ENCODE results near the gene GLUL. TPM values are rescaled to one million over a fixed set of nuclear protein-coding genes. Genes with fewer than 3 reads are reported as not detected.
A peak's percentile ranks its signal among the peaks of the same experiment; 100 is the strongest.

Gene GLUL
- 100 to 1,000 TPM in 1 of 2 donors, 10 to 100 TPM in 1; 85.5 to 136 TPM for total RNA-seq

- H3K27me3 Mint-ChIP-seq = no peaks in the 10 kb centered on the region
- peak within 1 kb of the TSS; percentile 99 for H3K4me3 Mint-ChIP-seq
- ATAC-seq (peak; percentile 90 to 92), DNase-seq (ENCODE audit: low spot score) (peak; percentile 86)
- H3K27ac Mint-ChIP-seq = peak within 1 kb of the TSS; percentile 89 to 94
- peaks cover 14% of the 10 kb centered on the region for H3K36me3 Mint-ChIP-seq
- H3K4me1 Mint-ChIP-seq (ENCODE audit: low read depth in 2 of 2) = peaks cover 25 to 28% of the 10 kb centered on the region in 2 donors
- no peaks in the 10 kb centered on the region for H3K9me3 Mint-ChIP-seq
Observed at GRCh38 chr1:182391362-182392049, at the start of gene GLUL. Gene GLUL (minus strand): TSS chr1:182391790. CDS start chr1:182388737, 3,053 bp downstream.

GRCh38 chr1:182438326-182438725 is 46.7 kb upstream of the GLUL start:
- H3K9me3 Mint-ChIP-seq = no peaks in the 10 kb centered on the region
- H3K36me3 Mint-ChIP-seq = no peaks in the 10 kb centered on the region
- ATAC-seq = no peak
- H3K4me3 Mint-ChIP-seq = no peak overlapping the region
- no peaks in the 10 kb centered on the region for H3K4me1 Mint-ChIP-seq (ENCODE audit: low read depth in 2 of 2)
- no peak for DNase-seq (ENCODE audit: low spot score)
- no peak overlapping the region for H3K27ac Mint-ChIP-seq
- peaks cover 0 to 7% of the 10 kb centered on the region in 2 donors for H3K27me3 Mint-ChIP-seq

GRCh38 chr1:182433580-182433979 is 42.0 kb upstream of the GLUL start:
- DNase-seq (ENCODE audit: low spot score) (no peak), ATAC-seq (no peak)
- H3K4me3 Mint-ChIP-seq = no peak overlapping the region
- H3K9me3 Mint-ChIP-seq = no peaks in the 10 kb centered on the region
- peaks cover 0 to 7% of the 10 kb centered on the region in 2 donors for H3K27me3 Mint-ChIP-seq
- H3K27ac Mint-ChIP-seq = no peak overlapping the region
- peaks cover 11 to 14% of the 10 kb centered on the region in 2 donors for H3K4me1 Mint-ChIP-seq (ENCODE audit: low read depth in 2 of 2)
- H3K36me3 Mint-ChIP-seq = no peaks in the 10 kb centered on the region

- H3K27ac Mint-ChIP-seq = no peak overlapping the region
- H3K4me3 Mint-ChIP-seq = no peak overlapping the region
- no peaks in the 10 kb centered on the region for H3K36me3 Mint-ChIP-seq
- H3K27me3 Mint-ChIP-seq = peaks cover 0 to 3% of the 10 kb centered on the region in 2 donors
- DNase-seq (ENCODE audit: low spot score) (no peak), ATAC-seq (no peak)
- H3K4me1 Mint-ChIP-seq (ENCODE audit: low read depth in 2 of 2) = peaks cover 11 to 29% of the 10 kb centered on the region in 2 donors
- H3K9me3 Mint-ChIP-seq = no peaks in the 10 kb centered on the region
Observed at GRCh38 chr1:182431278-182431677, 39.7 kb upstream of the GLUL start.

GRCh38 chr1:182430263-182431068 is 38.9 kb upstream of the GLUL start:
- Mint-ChIP-seq H3K36me3 (no peaks in the 10 kb centered on the region), H3K4me1 (ENCODE audit: low read depth in 2 of 2) (peaks cover 11 to 33% of the 10 kb centered on the region in 2 donors), H3K27ac (peak overlapping the region; percentile 34 to 64), H3K27me3 (peaks cover 0 to 3% of the 10 kb centered on the region in 2 donors), H3K9me3 (no peaks in the 10 kb centered on the region), H3K4me3 (peak overlapping the region; percentile 61)
- no peak for DNase-seq (ENCODE audit: low spot score)
- ATAC-seq = peak; percentile 69 to 70

GRCh38 chr1:182428043-182428442 is 36.5 kb upstream of the GLUL start:
- Mint-ChIP-seq H3K27ac (peak overlapping the region in 1 of 2 donors; percentile 48), H3K4me3 (no peak overlapping the region), H3K36me3 (no peaks in the 10 kb centered on the region), H3K9me3 (no peaks in the 10 kb centered on the region), H3K27me3 (peaks cover 0 to 8% of the 10 kb centered on the region in 2 donors), H3K4me1 (ENCODE audit: low read depth in 2 of 2) (peaks cover 11 to 33% of the 10 kb centered on the region in 2 donors)
- DNase-seq (ENCODE audit: low spot score) (no peak), ATAC-seq (no peak)

- Mint-ChIP-seq H3K4me1 (ENCODE audit: low read depth in 2 of 2) (peaks cover 11 to 33% of the 10 kb centered on the region in 2 donors), H3K27ac (peak overlapping the region in 1 of 2 donors; percentile 48), H3K27me3 (peaks cover 0 to 13% of the 10 kb centered on the region in 2 donors), H3K36me3 (no peaks in the 10 kb centered on the region), H3K9me3 (no peaks in the 10 kb centered on the region), H3K4me3 (no peak overlapping the region)
- DNase-seq (ENCODE audit: low spot score) = no peak
- ATAC-seq = peak; percentile 34 to 51
Observed at GRCh38 chr1:182426442-182427430, 35.1 kb upstream of the GLUL start.

- ATAC-seq (peak; percentile 65 to 72), DNase-seq (ENCODE audit: low spot score) (no peak)
- H3K4me1 Mint-ChIP-seq (ENCODE audit: low read depth in 2 of 2) = no peaks in the 10 kb centered on the region
- no peaks in the 10 kb centered on the region for H3K36me3 Mint-ChIP-seq
- peaks cover 23 to 25% of the 10 kb centered on the region in 2 donors for H3K27me3 Mint-ChIP-seq
- H3K27ac Mint-ChIP-seq = no peak overlapping the region
- H3K9me3 Mint-ChIP-seq = no peaks in the 10 kb centered on the region
- H3K4me3 Mint-ChIP-seq = no peak overlapping the region
Observed at GRCh38 chr1:182415789-182416188, 24.2 kb upstream of the GLUL start.

- Mint-ChIP-seq H3K4me3 (no peak overlapping the region), H3K4me1 (ENCODE audit: low read depth in 2 of 2) (no peaks in the 10 kb centered on the region), H3K27me3 (peaks cover 14 to 35% of the 10 kb centered on the region in 2 donors), H3K27ac (no peak overlapping the region), H3K36me3 (no peaks in the 10 kb centered on the region), H3K9me3 (no peaks in the 10 kb centered on the region)
- ATAC-seq (no peak), DNase-seq (ENCODE audit: low spot score) (no peak)
Observed at GRCh38 chr1:182413969-182414368, 22.4 kb upstream of the GLUL start.

GRCh38 chr1:182413486-182413885 is 21.9 kb upstream of the GLUL start:
- DNase-seq (ENCODE audit: low spot score) = no peak
- ATAC-seq = no peak
- peaks cover 13 to 36% of the 10 kb centered on the region in 2 donors for H3K27me3 Mint-ChIP-seq
- no peak overlapping the region for H3K4me3 Mint-ChIP-seq
- no peak overlapping the region for H3K27ac Mint-ChIP-seq
- H3K4me1 Mint-ChIP-seq (ENCODE audit: low read depth in 2 of 2) = no peaks in the 10 kb centered on the region
- H3K9me3 Mint-ChIP-seq = no peaks in the 10 kb centered on the region
- no peaks in the 10 kb centered on the region for H3K36me3 Mint-ChIP-seq

GRCh38 chr1:182410620-182411273 is 19.2 kb upstream of the GLUL start:
- peaks cover 8 to 39% of the 10 kb centered on the region in 2 donors for H3K27me3 Mint-ChIP-seq
- ATAC-seq = no peak
- H3K4me1 Mint-ChIP-seq (ENCODE audit: low read depth in 2 of 2) = no peaks in the 10 kb centered on the region
- H3K9me3 Mint-ChIP-seq = no peaks in the 10 kb centered on the region
- no peaks in the 10 kb centered on the region for H3K36me3 Mint-ChIP-seq
- no peak overlapping the region for H3K4me3 Mint-ChIP-seq
- H3K27ac Mint-ChIP-seq = no peak overlapping the region
- DNase-seq (ENCODE audit: low spot score) = no peak

GRCh38 chr1:182410138-182410537 is 18.5 kb upstream of the GLUL start:
- DNase-seq (ENCODE audit: low spot score) (no peak), ATAC-seq (no peak)
- Mint-ChIP-seq H3K9me3 (peaks cover 5% of the 10 kb centered on the region), H3K4me1 (ENCODE audit: low read depth in 2 of 2) (no peaks in the 10 kb centered on the region), H3K36me3 (no peaks in the 10 kb centered on the region), H3K27ac (no peak overlapping the region), H3K4me3 (no peak overlapping the region), H3K27me3 (peaks cover 8 to 39% of the 10 kb centered on the region in 2 donors)

Measured in natural killer cell treated with Interleukin-12 subunit alpha and Interleukin-12 subunit beta and Interleukin-15 and Interleukin-18, amount 100 ng/mL, for 72 hours (primary cell).